ENCODE measurements around the gene PRKN.

The PRKN gene

GRCh38 chr6:161745594-161746141 lies 981.9 kb downstream of the PRKN start:
- DNase-seq = no peak

- no peak for DNase-seq
Observed at GRCh38 chr6:161745128-161745527, 982.4 kb downstream of the PRKN start.

- DNase-seq = no peak
Observed at GRCh38 chr6:161744211-161745067, 983.1 kb downstream of the PRKN start.

GRCh38 chr6:161743509-161744178 lies 983.9 kb downstream of the PRKN start:
- DNase-seq = no peak

GRCh38 chr6:161740486-161740885 lies 987.1 kb downstream of the PRKN start:
- no peak for DNase-seq

- DNase-seq = no peak
Observed at GRCh38 chr6:161736781-161737292, 990.7 kb downstream of the PRKN start.

- DNase-seq = no peak
Observed at GRCh38 chr6:161736326-161736725, 991.2 kb downstream of the PRKN start.

- no peak for DNase-seq
Observed at GRCh38 chr6:161732594-161732993, 995.0 kb downstream of the PRKN start.

GRCh38 chr6:161727083-161727833 lies 1000.3 kb downstream of the PRKN start:
- DNase-seq = no peak

- DNase-seq = no peak
Observed at GRCh38 chr6:161722394-161722793, 1005.2 kb downstream of the PRKN start.

GRCh38 chr6:161721511-161721910 lies 1006.1 kb downstream of the PRKN start:
- DNase-seq = no peak

GRCh38 chr6:161716176-161716575 lies 1011.4 kb downstream of the PRKN start:
- DNase-seq = no peak

- DNase-seq = no peak
Observed at GRCh38 chr6:161711938-161712337, 1015.6 kb downstream of the PRKN start.

GRCh38 chr6:161711515-161711914 lies 1016.1 kb downstream of the PRKN start:
- DNase-seq = no peak

- DNase-seq = no peak
Observed at GRCh38 chr6:161710698-161711097, 1016.9 kb downstream of the PRKN start.

GRCh38 chr6:161701056-161701455 lies 1026.5 kb downstream of the PRKN start:
- no peak for DNase-seq

- DNase-seq = no peak
Observed at GRCh38 chr6:161696801-161697200, 1030.8 kb downstream of the PRKN start.

GRCh38 chr6:161694995-161695394 lies 1032.6 kb downstream of the PRKN start:
- DNase-seq = no peak

GRCh38 chr6:161686655-161687054 lies 1040.9 kb downstream of the PRKN start:
- DNase-seq = no peak

- DNase-seq = no peak
Observed at GRCh38 chr6:161684731-161685475, 1042.7 kb downstream of the PRKN start.

GRCh38 chr6:161683400-161683799 lies 1044.2 kb downstream of the PRKN start:
- no peak for DNase-seq

GRCh38 chr6:161682982-161683381 lies 1044.6 kb downstream of the PRKN start:
- no peak for DNase-seq

Measured in stimulated activated CD4-positive, alpha-beta T cell treated with anti-CD3 and anti-CD28 coated beads, Interleukin-4, amount 100 ng/mL, for 4 hours (primary cell).